Activated B cell treated with CpG ODN at 0.5 μM for 24 hours (primary cell): ENCODE data around the gene ANKRD63. TPM values are rescaled to one million over a fixed set of nuclear protein-coding genes. Genes with fewer than 3 reads are reported as not detected.

Experiments used
- ATAC-seq: fragments of 200-7000 bp; cut with Tn5 transposase; one replicate; pipeline ENCODE4 v1.10.0; 2021; ENCODE audit warnings: low read depth, mild to moderate bottlenecking, moderate library complexity
- CTCF ChIA-PET: fragments of 350-600 bp; sonication (Branson Sonifier 250); formaldehyde crosslinking; loops from one replicate; lab custom pipeline; 2021; ENCODE audit warnings: antibody characterized with exemption; lab: Charles Lee
- POLR2A ChIA-PET: fragments of 350-600 bp; sonication (Branson Sonifier 250); formaldehyde crosslinking; loops from one replicate; lab custom pipeline; 2021; ENCODE audit warnings: antibody characterized with exemption; lab: Charles Lee
- DNase-seq: peaks from one replicate; pipeline ENCODE4 v3.0.0; 2022
- H3K27ac Mint-ChIP-seq: one replicate; pipeline ENCODE4 v1.8.0; 2020; ENCODE audit warnings: mixed read lengths
- H3K27me3 Mint-ChIP-seq: one replicate; pipeline ENCODE4 v1.8.0; 2021; ENCODE audit warnings: mixed read lengths
- H3K36me3 Mint-ChIP-seq: one replicate; pipeline ENCODE4 v1.8.0; 2021; ENCODE audit warnings: low read depth, mixed read lengths
- H3K4me1 Mint-ChIP-seq: one replicate; pipeline ENCODE4 v1.8.0; 2021; ENCODE audit warnings: mixed read lengths
- H3K4me3 Mint-ChIP-seq: one replicate; pipeline ENCODE4 v1.8.0; 2020; ENCODE audit warnings: mild to moderate bottlenecking, mixed read lengths
- H3K9me3 Mint-ChIP-seq: one replicate; pipeline ENCODE4 v1.8.0; 2020; ENCODE audit warnings: mixed read lengths
- intact Hi-C: fragments of 100-400 bp; cut with micrococcal nuclease; formaldehyde crosslinking; loops from one replicate; pipeline ENCODE4 v1.15.1; 2024
- total RNA-seq: library from RNA; stranded (reverse); gene quantifications from 2 replicates; pipeline ENCODE4 v1.2.3, GENCODE V29; 2022
- TF ChIP-seq, protein P1 (sequence below): fragments of 200-600 bp; IDR thresholded peaks from one replicate; pipeline ENCODE4 v1.8.0; 2022; ENCODE audit warnings: antibody characterized with exemption, mild to moderate bottlenecking

The ANKRD63 gene
- total RNA-seq, 1 donor from 2014 or later, result not detected

DNA sequence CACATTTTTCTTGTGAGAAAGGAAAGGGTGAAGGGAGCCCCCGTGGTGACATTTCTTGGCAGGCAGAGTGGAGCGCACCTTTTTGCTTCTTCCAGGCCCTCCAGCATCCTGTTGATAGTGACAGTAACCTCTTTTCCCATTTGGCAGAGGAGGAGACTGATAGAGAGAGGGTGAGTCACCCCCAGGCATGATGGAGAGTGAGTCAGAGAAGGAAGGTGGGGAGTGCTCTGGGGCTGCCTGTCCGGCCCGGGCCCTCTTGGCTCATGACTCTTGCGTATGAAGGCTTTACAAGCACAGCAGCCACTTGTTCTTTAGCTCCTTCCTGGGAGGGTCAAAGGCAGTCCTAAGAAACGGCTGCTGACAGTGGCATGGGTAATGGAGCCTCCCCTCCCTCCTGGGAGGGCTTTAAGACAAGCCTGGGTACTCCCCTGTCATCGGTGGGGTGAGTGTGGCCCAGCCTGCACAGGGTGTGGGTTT is 16.0 kb downstream of the ANKRD63 start:
- H3K4me1 Mint-ChIP-seq, result no peaks in the 10 kb centered on the region
- intact Hi-C loops, result no loop called here
- no peaks in the 10 kb centered on the region for H3K36me3 Mint-ChIP-seq
- no peaks in the 10 kb centered on the region for H3K27me3 Mint-ChIP-seq
- ChIA-PET CTCF (interaction anchor here (2.0 kb wide), 1 partner anchor 49 kb away, joined by 6 read pairs; no protein-coding TSS in a partner anchor), POLR2A (no interaction called here)
- TF ChIP-seq, protein P1, sequence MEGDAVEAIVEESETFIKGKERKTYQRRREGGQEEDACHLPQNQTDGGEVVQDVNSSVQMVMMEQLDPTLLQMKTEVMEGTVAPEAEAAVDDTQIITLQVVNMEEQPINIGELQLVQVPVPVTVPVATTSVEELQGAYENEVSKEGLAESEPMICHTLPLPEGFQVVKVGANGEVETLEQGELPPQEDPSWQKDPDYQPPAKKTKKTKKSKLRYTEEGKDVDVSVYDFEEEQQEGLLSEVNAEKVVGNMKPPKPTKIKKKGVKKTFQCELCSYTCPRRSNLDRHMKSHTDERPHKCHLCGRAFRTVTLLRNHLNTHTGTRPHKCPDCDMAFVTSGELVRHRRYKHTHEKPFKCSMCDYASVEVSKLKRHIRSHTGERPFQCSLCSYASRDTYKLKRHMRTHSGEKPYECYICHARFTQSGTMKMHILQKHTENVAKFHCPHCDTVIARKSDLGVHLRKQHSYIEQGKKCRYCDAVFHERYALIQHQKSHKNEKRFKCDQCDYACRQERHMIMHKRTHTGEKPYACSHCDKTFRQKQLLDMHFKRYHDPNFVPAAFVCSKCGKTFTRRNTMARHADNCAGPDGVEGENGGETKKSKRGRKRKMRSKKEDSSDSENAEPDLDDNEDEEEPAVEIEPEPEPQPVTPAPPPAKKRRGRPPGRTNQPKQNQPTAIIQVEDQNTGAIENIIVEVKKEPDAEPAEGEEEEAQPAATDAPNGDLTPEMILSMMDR, result no peak
- H3K27ac Mint-ChIP-seq, result no peak overlapping the region
- no peaks in the 10 kb centered on the region for H3K9me3 Mint-ChIP-seq
- H3K4me3 Mint-ChIP-seq, result no peak overlapping the region
- DNase-seq (no peak), ATAC-seq (no peak)

DNA sequence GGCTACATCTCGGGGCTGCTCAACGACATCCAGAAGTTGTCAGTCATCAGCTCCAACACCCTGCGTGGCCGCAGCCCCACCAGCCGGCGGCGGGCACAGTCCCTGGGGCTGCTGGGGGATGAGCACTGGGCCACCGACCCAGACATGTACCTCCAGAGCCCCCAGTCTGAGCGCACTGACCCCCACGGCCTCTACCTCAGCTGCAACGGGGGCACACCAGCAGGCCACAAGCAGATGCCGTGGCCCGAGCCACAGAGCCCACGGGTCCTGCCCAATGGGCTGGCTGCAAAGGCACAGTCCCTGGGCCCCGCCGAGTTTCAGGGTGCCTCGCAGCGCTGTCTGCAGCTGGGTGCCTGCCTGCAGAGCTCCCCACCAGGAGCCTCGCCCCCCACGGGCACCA is 17.0 kb downstream of the ANKRD63 start:
- Mint-ChIP-seq H3K4me3 (no peak overlapping the region), H3K27ac (no peak overlapping the region), H3K36me3 (no peaks in the 10 kb centered on the region), H3K27me3 (no peaks in the 10 kb centered on the region), H3K4me1 (no peaks in the 10 kb centered on the region), H3K9me3 (no peaks in the 10 kb centered on the region)
- ATAC-seq (no peak), DNase-seq (no peak)
- TF ChIP-seq, protein P1, result no peak
- ChIA-PET CTCF (interaction anchor here (2.0 to 3.6 kb wide), 2 partner anchors 8 to 48 kb away, joined by 6 to 18 read pairs; no protein-coding TSS in a partner anchor), POLR2A (no interaction called here)
- intact Hi-C loops, result no loop called here

DNA sequence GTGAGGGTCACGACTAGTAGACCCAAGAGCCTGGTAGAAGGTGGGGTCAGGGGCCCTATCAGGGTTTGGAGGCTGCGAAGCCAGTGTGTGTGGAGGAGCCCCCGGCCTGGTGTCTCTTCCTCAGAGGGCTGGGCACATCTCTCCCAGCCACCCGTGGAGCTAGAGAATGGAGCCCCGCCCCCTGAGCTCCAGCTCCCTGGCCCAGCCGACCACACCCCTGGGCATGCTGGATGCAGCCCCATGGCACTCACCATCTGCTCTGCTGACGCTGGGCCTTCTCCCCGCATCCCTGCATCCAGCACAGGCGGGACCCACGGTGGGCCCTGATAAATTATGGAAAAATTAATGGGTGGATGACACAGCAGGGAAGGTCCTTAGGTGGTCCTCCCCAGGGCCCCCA is 17.5 kb downstream of the ANKRD63 start:
- intact Hi-C loops, result no loop called here

DNA sequence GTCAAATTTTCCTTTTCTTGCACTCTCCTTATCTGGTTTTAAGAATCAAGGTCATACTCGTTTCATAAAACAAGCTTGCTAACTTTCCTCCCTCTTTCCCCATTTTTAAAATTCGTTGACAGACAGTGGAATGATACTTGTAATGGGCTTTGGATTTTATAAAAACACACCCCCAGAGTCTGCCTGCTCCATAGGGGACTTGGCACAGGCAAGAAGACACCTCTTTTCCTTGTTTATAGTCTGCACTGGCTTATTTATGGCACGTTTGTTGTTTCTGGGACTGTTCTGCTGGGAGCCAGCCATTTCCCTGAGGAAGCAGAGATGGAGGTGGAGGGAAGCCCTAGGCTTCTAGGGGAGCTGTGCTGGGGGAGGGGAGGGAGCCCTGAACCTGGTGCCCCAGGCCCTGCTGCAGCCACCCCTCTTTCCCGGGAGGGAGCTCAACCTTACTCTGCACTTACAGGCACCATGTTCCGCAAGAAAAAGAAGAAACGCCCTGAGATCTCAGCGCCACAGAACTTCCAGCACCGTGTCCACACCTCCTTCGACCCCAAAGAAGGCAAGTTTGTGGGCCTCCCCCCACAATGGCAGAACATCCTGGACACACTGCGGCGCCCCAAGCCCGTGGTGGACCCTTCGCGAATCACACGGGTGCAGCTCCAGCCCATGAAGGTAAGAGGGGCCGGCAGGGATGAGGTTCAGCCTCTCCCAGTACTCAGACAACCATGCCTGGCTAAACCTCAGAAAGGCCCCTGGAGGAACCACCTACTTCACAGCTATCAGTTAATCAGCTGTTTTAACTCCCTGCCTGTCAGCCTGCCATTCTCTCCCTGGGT is 18.3 kb downstream of the ANKRD63 start:
- H3K9me3 Mint-ChIP-seq, result no peaks in the 10 kb centered on the region
- DNase-seq (no peak), ATAC-seq (no peak)
- H3K4me1 Mint-ChIP-seq, result no peaks in the 10 kb centered on the region
- H3K27ac Mint-ChIP-seq, result no peak overlapping the region
- no peaks in the 10 kb centered on the region for H3K36me3 Mint-ChIP-seq
- no peak overlapping the region for H3K4me3 Mint-ChIP-seq
- ChIA-PET POLR2A (interaction anchor here (0.8 kb wide), 1 partner anchor 25 kb away, joined by 3 read pairs; no protein-coding TSS in a partner anchor), CTCF (interaction anchor here (1.0 to 3.6 kb wide), 2 partner anchors 9 to 47 kb away, joined by 3 to 18 read pairs; no protein-coding TSS in a partner anchor)
- intact Hi-C loops, result no loop called here
- TF ChIP-seq, protein P1, result no peak
- H3K27me3 Mint-ChIP-seq, result no peaks in the 10 kb centered on the region

More for the DNA sequence above, 17.5 kb downstream of the ANKRD63 start:
- CTCF ChIA-PET, result interaction anchor here (3.6 kb wide), 1 partner anchor 9 kb away, joined by 18 read pairs; no protein-coding TSS in a partner anchor
- no peaks in the 10 kb centered on the region for H3K9me3 Mint-ChIP-seq
- no peak overlapping the region for H3K4me3 Mint-ChIP-seq
- H3K27me3 Mint-ChIP-seq, result no peaks in the 10 kb centered on the region
- POLR2A ChIA-PET, result no interaction called here
- ATAC-seq (no peak), DNase-seq (no peak)
- H3K27ac Mint-ChIP-seq, result no peak overlapping the region
- no peaks in the 10 kb centered on the region for H3K36me3 Mint-ChIP-seq
- no peaks in the 10 kb centered on the region for H3K4me1 Mint-ChIP-seq
- TF ChIP-seq, protein P1, result no peak

DNA sequence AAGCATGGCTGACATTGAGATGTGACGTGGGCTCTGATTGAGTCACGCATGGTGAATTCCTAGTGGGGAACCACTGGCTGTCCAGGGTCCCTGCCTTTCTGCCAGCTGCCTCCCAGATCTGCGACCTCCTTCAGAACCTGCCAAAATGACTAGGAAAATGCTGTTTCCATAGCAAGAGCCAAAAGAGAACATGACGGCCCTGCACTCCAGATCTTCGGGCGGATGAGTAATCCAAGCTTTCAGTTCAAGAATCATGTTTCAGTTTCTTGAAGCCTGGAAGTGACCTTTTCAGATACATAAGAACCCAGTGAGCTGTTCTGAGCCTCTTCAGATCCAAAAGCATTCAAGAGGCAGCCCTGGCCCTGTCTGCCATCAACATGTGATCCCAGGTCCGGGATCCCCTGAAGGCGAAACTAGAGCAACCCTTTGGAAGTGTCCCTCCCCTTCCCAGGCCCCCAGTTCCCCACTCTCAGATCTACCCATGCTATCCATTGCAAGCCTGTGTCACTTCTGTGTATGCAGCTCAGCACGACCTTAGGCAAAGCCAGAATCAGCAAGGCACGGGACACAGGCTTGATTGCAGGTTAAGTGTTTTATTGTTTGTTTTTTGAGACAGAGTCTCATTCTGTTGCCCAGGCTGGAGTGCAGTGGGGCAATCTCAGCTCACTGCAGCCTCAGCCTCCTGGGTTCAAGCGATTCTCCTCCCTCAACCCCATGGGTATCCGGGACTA is 19.7 kb downstream of the ANKRD63 start:
- no peak for ATAC-seq
- Mint-ChIP-seq H3K27ac (no peak overlapping the region), H3K4me1 (no peaks in the 10 kb centered on the region), H3K27me3 (no peaks in the 10 kb centered on the region), H3K4me3 (no peak overlapping the region), H3K9me3 (no peaks in the 10 kb centered on the region), H3K36me3 (no peaks in the 10 kb centered on the region)
- CTCF ChIA-PET, result interaction anchor here (0.5 to 3.6 kb wide), 5 partner anchors 11 to 75 kb away, joined by 3 to 18 read pairs (median 3); no protein-coding TSS in a partner anchor
- TF ChIP-seq, protein P1, result no peak
- POLR2A ChIA-PET, result no interaction called here
- no peak for DNase-seq
- intact Hi-C loops, result no loop called here
